ENCODE data around the gene PLOD2. TPM values are rescaled to one million over a fixed set of nuclear protein-coding genes. Genes with fewer than 3 reads are reported as not detected.

PLOD2 gene
- total RNA-seq, 1 experiment from 2014 or later = 36.6 TPM

DNA sequence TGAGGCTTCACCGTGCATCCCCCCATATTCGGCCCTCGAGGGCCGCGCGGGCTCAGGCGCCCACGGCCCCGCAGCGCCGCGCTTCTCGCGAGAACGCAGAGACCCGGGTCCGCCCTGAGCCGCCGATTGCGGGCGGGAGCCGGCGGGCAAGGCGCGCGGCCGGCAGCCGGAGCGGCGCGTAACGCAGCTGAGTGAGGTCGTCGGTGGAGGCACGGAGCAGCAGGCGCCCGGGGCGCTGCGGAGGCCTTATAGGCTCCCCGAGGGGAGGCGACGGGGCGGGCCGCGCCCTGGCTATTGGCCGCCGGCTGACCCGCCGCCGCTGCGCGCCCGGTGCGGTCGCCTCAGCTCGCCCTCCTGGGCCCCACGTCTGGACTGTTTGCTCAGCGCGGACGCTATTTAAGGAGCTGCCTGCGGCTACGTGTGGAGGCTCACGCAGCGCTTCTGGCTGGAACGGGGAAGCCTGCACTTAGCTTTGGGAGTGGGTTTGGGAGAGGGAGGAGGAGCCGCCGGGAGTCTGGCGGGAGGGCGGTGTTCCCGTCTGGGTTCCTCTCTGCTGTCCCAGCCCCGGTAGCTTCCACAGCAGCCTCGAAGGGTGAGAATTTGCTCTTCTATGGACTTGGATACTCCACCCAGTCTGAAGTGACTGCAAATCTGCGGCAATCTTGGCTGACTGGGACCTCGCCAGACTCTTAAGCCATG is at the start of gene PLOD2 (continued):
- no peak for TF ChIP-seq ZNF138 (CRISPR knock-in tag; conservative IDR thresholded peaks at IDR 0.05)
- peak; percentile 38; the same call in 1 of the 2 replicates for TF ChIP-seq ZNF232 (CRISPR knock-in tag; IDR thresholded peaks at IDR 0.05)
- TF ChIP-seq FOXK1 (CRISPR knock-in tag; IDR thresholded peaks at IDR 0.05) = no peak; the same call in 1 of the 2 replicates
- TF ChIP-seq, protein P1, sequence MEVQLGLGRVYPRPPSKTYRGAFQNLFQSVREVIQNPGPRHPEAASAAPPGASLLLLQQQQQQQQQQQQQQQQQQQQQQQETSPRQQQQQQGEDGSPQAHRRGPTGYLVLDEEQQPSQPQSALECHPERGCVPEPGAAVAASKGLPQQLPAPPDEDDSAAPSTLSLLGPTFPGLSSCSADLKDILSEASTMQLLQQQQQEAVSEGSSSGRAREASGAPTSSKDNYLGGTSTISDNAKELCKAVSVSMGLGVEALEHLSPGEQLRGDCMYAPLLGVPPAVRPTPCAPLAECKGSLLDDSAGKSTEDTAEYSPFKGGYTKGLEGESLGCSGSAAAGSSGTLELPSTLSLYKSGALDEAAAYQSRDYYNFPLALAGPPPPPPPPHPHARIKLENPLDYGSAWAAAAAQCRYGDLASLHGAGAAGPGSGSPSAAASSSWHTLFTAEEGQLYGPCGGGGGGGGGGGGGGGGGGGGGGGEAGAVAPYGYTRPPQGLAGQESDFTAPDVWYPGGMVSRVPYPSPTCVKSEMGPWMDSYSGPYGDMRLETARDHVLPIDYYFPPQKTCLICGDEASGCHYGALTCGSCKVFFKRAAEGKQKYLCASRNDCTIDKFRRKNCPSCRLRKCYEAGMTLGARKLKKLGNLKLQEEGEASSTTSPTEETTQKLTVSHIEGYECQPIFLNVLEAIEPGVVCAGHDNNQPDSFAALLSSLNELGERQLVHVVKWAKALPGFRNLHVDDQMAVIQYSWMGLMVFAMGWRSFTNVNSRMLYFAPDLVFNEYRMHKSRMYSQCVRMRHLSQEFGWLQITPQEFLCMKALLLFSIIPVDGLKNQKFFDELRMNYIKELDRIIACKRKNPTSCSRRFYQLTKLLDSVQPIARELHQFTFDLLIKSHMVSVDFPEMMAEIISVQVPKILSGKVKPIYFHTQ (CRISPR knock-in tag; IDR thresholded peaks at IDR 0.05) = no peak
- no peak for TF ChIP-seq ESRRA (CRISPR knock-in tag; IDR thresholded peaks at IDR 0.05; ENCODE audit: borderline replicate concordance)
- 0 out of 2 replicates have a peak, but pooled peaks have one; percentile 11 for TF ChIP-seq SMAD4 (CRISPR knock-in tag; IDR thresholded peaks at IDR 0.05)
- TF ChIP-seq ATF1 (CRISPR knock-in tag; IDR thresholded peaks at IDR 0.05) = 0 out of 2 replicates have a peak, but pooled peaks have one; percentile 61
- TF ChIP-seq ZNF121 (CRISPR knock-in tag; IDR thresholded peaks at IDR 0.05) = no peak
- no peak for TF ChIP-seq ZNF416 (CRISPR knock-in tag; IDR thresholded peaks at IDR 0.05)
- no peak for TF ChIP-seq JUN (CRISPR knock-in tag; IDR thresholded peaks at IDR 0.05)
- TF ChIP-seq, protein P2, sequence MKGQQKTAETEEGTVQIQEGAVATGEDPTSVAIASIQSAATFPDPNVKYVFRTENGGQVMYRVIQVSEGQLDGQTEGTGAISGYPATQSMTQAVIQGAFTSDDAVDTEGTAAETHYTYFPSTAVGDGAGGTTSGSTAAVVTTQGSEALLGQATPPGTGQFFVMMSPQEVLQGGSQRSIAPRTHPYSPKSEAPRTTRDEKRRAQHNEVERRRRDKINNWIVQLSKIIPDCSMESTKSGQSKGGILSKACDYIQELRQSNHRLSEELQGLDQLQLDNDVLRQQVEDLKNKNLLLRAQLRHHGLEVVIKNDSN (CRISPR knock-in tag; IDR thresholded peaks at IDR 0.05) = peak; percentile 25; the same call in 1 of the 2 replicates
- TF ChIP-seq ZBTB21 (CRISPR knock-in tag; IDR thresholded peaks at IDR 0.05; ENCODE audit: borderline replicate concordance) = peak; percentile 64; the same call in 1 of the 2 replicates
- TF ChIP-seq GABPB1 (CRISPR knock-in tag; IDR thresholded peaks at IDR 0.05) = peak; percentile 44; the same call in 1 of the 2 replicates

DNA sequence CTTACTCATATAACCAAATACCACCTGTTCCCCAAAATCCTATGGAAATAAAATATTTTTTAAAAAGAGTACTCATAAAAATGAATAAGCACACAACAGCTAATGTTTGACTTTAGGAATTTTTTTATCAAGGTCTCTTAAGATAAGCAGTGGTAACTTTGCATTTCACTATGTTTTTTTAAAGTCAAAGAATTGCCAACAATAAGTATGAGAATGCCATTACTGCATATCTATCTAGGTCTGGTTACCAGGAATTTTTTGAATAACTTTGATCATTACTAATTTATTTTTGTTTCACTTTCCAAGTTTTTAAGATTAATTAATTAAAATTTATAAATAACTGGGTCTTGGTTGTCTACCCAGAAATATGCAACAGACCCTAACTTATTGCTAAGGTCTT is 48.4 kb upstream of the PLOD2 start:
- no peak for DNase-seq (ENCODE audit: low spot score)
- Mint-ChIP-seq H3K36me3 (no peaks in the 10 kb centered on the region), H3K9me3 (no peaks in the 10 kb centered on the region), H3K4me3 (no peak overlapping the region), H3K27ac (no peak overlapping the region), H3K27me3 (ENCODE audit: low read depth) (no peaks in the 10 kb centered on the region), H3K4me1 (no peaks in the 10 kb centered on the region)
- ATAC-seq = no peak
- CTCF ChIA-PET = no interaction called here
- POLR2A ChIA-PET = no interaction called here
- TF ChIP-seq ESRRA (CRISPR knock-in tag; IDR thresholded peaks at IDR 0.05; ENCODE audit: borderline replicate concordance) (no peak), JAZF1 (CRISPR knock-in tag; IDR thresholded peaks at IDR 0.05) (no peak), NFYB (CRISPR knock-in tag; conservative IDR thresholded peaks at IDR 0.05; ENCODE audit: low read depth) (no peak), ZNF532 (CRISPR knock-in tag; IDR thresholded peaks at IDR 0.05; ENCODE audit: borderline replicate concordance) (no peak), IRF2 (CRISPR knock-in tag; IDR thresholded peaks at IDR 0.05; ENCODE audit: borderline replicate concordance, low read depth) (no peak), ZNF317 (CRISPR knock-in tag; IDR thresholded peaks at IDR 0.05; ENCODE audit: borderline replicate concordance, low read depth) (no peak), FOXP1 (CRISPR knock-in tag; IDR thresholded peaks at IDR 0.05; ENCODE audit: borderline replicate concordance) (no peak), ELF4 (CRISPR knock-in tag; IDR thresholded peaks at IDR 0.05; ENCODE audit: low read depth) (no peak), MAX (CRISPR knock-in tag; IDR thresholded peaks at IDR 0.05) (no peak), EMX1 (CRISPR knock-in tag; IDR thresholded peaks at IDR 0.05) (no peak)
- TF ChIP-seq, protein P3, sequence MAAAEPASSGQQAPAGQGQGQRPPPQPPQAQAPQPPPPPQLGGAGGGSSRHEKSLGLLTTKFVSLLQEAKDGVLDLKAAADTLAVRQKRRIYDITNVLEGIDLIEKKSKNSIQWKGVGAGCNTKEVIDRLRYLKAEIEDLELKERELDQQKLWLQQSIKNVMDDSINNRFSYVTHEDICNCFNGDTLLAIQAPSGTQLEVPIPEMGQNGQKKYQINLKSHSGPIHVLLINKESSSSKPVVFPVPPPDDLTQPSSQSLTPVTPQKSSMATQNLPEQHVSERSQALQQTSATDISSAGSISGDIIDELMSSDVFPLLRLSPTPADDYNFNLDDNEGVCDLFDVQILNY (CRISPR knock-in tag; IDR thresholded peaks at IDR 0.05) = no peak
- TF ChIP-seq, protein P4, sequence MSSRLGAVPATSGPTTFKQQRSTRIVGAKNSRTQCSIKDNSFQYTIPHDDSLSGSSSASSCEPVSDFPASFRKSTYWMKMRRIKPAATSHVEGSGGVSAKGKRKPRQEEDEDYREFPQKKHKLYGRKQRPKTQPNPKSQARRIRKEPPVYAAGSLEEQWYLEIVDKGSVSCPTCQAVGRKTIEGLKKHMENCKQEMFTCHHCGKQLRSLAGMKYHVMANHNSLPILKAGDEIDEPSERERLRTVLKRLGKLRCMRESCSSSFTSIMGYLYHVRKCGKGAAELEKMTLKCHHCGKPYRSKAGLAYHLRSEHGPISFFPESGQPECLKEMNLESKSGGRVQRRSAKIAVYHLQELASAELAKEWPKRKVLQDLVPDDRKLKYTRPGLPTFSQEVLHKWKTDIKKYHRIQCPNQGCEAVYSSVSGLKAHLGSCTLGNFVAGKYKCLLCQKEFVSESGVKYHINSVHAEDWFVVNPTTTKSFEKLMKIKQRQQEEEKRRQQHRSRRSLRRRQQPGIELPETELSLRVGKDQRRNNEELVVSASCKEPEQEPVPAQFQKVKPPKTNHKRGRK (CRISPR knock-in tag; IDR thresholded peaks at IDR 0.05; ENCODE audit: borderline replicate concordance) = no peak
- TF ChIP-seq, protein P5, sequence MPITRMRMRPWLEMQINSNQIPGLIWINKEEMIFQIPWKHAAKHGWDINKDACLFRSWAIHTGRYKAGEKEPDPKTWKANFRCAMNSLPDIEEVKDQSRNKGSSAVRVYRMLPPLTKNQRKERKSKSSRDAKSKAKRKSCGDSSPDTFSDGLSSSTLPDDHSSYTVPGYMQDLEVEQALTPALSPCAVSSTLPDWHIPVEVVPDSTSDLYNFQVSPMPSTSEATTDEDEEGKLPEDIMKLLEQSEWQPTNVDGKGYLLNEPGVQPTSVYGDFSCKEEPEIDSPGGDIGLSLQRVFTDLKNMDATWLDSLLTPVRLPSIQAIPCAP (CRISPR knock-in tag; IDR thresholded peaks at IDR 0.05) = no peak
